Effector CD4-positive, alpha-beta T cell (primary cell): Measurements from ENCODE around the gene CNTNAP2.

Experiments
- DNase-seq: peaks from one replicate; pipeline ENCODE4 v3.0.0-alpha.2; 2020

The CNTNAP2 gene

DNA sequence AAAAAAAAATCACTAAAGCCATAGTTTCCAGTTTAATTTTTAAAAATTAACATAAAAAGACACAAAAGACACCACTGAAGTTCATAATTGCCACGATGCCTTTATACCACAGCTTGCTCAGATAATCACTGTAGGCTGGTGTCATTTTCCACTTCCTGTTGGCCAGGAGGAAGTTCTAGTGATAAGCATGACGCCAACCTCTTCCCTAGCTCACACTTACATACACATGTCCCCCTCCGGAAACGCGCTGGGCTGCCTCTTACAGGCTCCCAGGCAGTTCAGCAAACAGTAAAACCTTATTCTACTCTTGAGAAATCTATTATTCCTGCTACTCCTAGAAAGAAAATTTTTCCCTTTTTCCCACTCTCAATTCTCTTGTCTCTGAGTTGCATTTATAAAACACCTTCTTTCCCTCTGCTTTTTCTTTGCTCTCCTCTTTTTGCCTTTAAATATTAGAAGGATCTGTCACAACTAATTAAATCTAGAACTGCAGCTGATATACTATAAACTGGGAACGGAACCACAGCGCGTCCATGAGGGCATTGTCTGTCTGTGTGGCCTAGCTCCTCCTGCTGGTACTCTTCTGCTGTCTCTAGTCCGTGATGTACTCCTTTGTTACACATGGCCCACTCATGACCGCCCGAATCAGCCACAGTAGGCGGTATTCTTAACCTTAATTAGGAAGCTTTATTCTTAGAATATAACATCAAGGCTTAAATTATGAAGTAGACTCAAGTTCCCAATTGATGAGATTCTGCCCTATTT is 664.9 kb downstream of the CNTNAP2 start:
- DNase-seq = no peak

DNA sequence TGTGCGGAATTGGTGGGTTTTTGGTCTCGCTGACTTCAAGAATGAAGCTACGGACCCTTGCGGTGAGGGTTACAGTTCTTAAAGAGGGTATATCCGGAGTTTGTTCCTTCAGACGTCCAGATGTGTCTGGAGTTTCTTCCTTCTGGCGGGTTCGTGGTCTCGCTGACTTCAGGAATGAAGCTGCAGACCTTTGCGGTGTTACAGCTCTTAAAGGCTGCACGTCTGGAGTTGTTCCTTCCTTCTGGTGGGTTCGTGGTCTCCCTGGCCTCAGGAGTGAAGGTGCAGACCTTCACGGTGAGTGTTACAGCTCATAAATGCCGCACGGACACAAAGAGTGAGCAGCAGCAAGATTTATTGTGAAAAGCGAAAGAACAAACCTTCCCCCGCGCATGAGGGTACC is 670.7 kb downstream of the CNTNAP2 start:
- no peak for DNase-seq

DNA sequence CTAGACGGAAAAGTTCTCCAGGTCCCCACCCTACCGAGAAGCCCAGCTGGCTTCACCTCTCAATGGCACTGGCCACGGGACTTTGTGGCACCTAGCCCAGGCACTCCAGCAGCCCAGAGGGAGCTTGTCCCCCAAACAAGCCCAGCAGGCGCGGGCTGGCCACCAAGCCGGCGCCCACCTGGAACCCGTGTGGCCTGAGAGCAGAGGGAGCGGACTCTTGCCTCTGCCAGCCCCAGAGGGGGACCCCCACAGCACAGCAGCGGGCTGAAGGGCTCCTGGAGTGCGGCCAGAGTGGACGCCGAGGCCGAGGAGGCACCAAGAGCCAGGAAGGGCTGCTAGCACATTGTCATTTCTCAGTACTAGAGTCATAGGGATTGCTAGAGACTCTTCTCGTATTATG is 671.4 kb downstream of the CNTNAP2 start:
- DNase-seq = no peak

DNA sequence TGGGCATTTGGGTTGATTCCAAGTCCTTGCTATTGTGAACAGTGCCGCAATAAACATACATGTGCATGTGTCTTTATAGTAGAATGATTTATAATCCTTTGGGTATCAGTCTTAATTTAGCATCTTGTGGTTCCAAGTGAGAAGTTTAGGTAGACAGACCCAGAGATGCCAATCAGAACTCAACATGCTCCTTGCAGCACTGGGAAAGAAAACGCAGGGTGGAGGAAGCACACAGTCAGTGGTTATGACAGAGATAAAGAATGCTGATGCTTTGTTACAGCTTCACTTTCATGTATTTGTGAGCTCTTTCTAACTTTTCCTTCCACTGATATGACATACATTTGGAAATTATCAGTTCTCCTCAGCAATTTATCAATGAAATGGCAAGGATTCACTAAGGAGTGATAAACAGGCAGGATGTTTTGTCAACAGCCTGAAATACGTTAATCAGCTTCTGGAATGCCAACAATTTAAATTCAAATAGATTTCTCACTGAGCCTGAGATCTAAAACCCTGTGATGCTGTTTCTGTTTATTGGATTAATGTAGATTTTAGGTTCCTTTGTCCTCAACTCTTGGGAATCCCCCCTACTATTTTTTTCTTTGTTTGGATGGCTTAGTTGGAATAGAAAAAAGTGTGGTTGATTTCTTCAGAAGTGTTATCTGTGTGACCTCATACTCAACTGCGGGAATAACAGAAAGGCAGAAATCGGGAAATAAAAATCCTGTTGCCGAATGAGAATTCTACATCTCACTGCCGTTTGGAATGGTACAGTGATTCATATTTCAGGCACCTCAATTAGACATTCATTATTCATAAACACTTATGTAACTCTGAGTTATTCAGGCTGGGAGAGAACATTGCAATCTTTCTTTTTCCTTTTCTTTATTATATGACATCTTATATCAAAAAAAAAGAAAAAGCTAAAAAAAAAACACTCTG is 675.0 kb downstream of the CNTNAP2 start:
- DNase-seq = no peak

DNA sequence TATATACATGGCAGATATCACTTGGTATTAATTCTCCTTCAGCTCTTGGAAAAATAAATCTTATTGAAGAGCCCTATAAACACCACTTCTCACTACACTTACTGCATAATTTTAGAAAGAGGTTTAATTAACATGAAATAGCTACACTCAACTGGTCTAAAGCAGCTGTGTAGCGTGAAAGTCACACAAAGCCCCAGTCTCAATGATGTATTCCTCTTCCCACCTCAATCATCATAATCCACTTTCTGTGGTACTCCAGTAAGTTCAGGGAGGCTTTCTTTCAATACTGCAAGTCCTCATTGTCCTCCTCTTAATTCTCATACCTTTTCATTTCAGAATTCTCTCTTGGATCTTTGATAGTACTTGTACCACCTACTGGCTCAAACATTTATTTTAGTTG is 688.0 kb downstream of the CNTNAP2 start:
- no peak for DNase-seq

DNA sequence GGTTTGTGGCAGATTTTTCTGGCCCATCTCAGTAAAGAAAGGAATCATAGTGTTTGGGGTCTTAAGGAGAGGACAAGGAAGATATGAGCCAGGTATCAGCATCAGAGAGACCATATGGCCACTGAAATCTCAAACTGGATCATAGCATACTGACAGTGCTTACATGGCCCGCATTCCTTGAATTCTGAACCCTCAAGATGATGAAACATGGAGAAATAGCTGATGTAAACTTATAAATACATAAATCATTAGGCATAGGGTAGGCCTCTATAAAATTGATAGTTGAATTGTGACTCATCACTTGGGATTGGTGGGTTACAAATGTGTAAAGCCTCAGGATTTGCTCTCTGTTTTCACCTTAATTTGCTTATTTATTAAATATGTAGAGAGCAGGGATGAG is 688.5 kb downstream of the CNTNAP2 start:
- no peak for DNase-seq

DNA sequence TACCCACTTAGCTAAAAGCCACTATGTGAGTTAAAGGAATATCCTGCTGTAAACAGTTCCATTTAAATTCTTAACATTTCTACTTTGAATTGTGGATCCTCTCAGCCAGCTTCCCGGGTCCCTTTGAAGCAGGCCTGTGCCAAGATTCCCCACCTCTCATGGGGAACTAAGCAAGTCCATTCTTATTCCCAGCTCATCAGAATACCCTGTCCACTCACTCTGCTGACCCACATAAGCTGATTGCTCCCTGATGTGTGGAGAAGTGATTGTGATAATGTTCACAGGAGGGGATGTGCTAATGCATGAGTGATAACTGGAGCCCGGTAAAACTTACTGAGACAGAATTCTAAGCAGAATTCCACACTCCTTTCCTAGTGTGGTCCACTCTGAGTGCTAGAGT is 709.7 kb downstream of the CNTNAP2 start:
- no peak for DNase-seq

DNA sequence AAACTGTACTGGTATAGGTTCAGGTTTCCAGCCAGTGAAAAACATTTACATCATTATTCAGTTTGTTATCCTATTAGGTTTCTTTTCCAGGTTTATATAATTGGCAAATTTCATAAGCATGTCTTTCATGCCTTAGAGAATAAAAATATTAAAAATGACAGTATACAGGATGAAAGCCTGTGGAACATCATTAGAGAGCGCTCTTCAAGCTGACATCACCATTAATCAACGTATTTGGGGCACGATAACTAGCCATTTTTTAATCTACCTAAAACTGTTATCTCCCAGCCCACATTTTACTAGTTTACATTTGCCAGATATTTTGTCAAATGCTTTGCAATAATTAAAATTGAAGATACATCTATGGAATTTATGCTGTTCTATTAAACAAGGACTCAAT is 714.1 kb downstream of the CNTNAP2 start:
- DNase-seq = no peak

DNA sequence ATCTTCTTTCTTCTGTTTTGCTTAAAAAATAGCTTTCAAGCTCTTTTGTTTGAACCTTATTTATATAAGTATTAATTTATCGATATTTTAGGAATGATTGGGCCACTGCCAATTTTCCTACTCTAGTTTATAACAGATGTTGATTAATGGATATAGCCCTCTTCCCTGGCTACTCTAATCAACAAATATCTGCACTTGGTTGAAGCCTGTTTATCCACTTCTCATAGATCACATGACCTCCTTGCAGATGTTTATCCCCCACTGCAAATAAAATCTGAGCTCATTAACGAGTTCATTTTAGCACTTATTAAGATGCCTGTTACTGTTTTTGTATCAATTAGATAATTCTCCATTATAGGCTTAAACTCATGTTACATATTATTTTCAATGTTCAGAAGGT is 715.3 kb downstream of the CNTNAP2 start:
- DNase-seq = no peak

DNA sequence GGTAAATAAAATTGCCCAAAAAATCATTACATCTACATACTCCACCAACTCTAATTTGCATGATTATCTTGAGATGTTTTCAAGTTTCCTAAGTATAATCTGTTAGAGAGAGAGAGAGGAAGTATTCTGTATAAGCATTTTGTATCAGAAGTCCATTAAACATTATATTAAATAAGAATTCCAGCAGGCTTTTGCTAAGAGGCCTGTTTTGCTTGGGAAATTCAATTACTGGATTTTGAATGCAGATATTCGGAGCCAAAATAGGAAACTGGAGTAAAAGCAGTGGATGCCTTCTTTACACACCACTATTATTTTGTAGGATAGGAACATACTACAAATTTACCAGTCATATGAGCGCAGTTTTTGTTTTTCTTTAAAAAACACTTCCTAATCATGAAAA is 727.8 kb downstream of the CNTNAP2 start:
- no peak for DNase-seq

DNA sequence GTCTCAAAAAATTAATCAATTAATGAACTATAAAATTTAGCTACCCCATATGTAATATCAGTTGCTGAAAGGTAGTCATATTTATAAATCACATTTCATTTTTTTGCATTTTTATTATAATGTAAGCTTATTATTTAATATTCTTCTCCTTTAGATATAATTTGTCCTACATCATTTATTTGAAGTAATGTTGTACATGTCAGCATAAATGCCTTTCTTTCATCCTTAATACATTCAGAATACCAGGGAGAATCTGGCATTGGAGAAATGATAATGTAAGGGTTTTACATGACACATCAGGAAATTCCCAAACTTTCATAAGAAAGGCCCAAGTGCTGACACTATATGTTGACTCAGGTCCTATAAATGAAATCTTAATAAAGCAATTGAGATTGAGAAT is 742.1 kb downstream of the CNTNAP2 start:
- no peak for DNase-seq

DNA sequence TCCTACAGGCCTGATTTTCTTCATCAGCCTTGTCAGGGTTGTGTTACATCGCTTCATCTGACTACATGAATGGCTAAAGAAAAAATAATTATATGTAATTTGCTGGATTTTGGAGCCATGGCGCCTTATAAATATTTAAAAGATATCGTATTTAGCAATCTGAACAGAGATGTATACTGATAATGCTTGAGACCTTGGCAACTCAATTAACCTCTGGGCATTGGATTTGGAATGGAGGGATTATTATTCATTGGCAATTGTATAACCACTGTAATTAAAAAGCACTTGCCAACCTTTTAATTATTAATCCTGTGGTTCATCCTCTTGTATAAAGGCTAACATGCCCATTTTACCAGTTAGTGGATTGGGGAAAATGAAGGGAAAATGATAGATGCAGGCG is 745.1 kb downstream of the CNTNAP2 start:
- no peak for DNase-seq

DNA sequence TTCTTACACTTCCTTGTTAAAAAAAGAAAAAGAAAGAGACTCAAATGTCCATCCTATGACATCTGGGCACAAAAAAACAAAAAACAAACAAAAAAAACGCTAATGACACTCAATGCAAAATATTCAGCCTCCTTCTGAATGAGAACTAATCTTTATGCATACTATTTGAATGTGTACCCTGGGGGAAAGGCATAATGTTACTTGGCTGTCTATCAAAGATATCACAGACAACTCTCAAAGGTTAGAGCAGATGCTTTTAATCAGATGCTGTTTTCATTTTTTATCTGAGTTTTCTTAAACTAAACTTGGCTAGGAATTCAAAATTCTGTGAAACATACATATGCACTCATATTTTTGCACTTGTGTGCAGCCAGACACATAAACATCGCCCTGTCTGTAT is 745.8 kb downstream of the CNTNAP2 start:
- DNase-seq = no peak

DNA sequence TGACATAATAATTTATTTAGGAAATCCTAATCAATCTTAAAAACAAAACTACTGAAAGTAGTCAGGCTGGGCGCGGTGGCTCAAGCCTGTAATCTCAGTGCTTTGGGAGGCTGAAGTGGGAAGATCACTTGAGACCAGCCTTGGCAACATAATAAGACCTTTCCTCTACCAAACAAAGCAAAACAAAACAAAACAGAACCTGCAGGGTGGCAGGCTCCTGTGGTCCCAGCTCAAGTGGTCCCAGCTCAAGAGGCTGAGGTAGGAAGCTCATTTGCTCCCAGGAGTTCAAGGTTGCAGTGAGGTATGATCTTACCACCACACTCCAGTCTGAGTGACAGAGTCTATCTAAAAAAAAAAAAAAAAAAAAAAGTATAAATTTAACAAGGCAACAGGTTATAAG is 748.0 kb downstream of the CNTNAP2 start:
- no peak for DNase-seq

DNA sequence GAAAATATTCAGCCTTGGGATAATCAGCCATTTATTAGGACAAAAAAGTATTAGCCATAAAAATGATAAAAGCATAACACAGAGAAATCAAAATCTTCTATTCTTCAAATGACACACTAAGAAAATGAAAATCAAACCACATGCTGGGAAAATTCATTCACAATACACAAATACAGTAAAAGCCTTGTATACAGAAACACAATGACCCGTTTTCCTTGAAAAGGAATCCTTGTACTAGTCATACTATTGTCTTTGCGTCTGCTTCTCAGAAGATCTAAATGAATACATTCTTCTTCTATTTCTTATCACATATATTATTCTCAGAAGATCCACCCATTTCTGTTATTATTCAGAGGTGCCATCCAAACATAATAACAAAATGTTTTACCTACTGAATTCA is 749.1 kb downstream of the CNTNAP2 start:
- DNase-seq = no peak

DNA sequence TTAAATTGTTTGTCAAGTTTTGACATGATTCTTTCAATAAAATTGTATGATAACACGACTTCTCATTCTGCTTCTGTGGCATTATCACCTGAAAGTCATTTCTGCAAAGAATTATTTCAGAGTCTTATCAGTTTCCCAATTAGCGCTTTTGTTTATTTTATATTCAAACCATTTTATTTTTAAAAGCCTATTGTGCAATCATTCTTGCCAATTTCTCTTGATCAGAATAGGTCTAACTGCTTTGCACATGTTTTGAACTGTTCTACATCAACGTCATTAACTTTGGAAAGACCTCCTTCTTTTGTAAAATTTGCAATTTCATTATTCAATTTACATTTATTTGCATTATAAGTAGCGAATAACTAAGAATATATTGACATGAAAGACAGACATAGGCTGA is 758.1 kb downstream of the CNTNAP2 start:
- no peak for DNase-seq

DNA sequence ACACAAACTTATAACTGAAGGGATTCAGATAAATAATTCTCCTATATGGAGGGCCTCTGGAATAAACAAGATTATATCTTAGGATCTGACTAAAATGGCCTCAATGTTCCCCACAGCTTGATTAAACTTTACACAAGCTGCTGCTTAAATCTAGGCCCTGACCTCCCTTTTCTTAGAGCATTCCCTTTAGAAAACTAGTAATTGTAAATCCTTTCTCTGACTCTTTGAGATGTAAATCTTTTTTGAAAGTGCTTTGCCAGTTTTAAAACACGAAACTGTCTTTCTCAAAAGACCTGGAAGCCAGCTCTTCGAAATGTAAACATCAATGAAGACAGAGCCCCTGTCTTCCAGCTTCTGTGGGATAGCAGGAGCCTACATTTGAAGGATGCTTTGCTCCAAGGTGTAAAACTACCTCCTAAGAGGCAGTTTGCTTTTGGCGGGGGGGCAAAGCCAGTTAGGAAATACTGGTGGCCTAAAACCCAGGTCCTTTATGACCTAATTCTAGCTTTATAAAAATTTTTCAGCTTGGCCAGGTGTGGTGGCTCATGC is 758.7 kb downstream of the CNTNAP2 start:
- no peak for DNase-seq

DNA sequence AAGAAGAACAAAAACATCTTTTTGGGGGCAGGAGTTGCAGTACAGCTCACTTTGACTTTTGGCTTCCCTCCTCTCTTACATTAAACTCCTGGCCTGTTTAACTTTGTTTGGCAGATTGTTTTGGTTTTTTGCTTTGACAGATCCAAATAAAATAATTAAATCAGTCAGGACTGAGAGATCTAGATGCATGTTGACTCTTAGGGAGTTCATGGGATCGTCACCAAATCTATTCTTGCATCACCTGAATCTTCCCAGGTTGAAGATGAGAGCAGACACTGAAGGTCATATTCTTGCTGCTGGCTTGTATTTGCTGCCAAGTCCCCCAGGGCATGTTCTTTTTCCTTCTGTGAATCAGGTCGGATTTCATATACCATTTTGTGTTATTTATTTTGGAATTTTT is 759.4 kb downstream of the CNTNAP2 start:
- DNase-seq = no peak

DNA sequence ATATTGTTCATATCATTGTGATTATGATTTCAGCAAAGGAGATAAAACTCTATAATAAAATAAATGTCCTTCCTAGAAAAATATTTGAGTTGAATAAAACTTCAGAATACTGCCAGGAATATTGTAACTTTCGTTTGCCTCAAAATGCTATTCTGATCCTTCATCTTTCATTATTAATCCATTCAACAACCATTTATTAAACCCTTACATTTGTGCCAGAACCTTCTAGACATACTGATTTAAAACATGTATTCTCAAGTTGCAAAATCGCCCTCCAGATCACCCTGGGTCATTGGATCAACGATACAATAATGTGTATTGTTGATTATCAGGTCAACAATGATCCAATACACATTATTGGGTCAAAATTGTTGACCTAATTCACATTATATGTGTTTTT is 759.8 kb downstream of the CNTNAP2 start:
- no peak for DNase-seq

DNA sequence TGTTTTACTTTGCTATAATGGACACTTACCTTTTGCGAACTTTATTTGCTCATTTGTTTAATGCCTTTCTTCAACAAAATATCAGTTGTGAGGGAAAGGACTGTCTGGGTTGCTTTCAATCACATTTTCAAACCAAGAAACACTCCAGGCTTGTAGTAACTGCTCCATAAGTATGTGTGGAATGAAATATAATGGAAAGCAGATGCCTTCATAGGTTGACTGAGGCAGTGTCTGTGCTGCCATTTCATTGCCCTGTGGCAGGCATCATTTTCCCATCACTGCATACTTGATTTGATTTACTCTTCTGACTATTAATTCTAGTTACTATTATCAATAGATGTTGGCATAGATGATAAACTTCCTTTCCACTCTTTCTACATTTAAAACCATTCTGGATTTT is 762.3 kb downstream of the CNTNAP2 start:
- DNase-seq = no peak

DNA sequence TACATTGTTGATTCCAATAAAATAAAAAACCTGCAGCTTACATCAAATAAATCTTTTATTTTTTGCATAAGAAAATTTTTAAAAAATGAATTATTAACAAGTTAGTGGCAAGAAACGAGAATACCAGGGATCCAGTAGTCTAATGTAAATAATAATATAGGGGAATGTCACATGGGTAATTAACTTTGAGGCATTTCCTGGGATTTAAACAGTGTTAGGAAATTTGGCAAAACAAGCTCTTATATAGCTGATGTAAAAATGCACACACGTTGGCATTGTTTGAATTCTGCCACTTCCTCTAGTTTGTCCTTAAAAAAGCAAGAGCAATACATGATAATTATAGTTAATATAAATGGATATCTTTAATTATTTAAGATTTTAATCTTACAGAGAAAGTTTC is 768.6 kb downstream of the CNTNAP2 start:
- no peak for DNase-seq

DNA sequence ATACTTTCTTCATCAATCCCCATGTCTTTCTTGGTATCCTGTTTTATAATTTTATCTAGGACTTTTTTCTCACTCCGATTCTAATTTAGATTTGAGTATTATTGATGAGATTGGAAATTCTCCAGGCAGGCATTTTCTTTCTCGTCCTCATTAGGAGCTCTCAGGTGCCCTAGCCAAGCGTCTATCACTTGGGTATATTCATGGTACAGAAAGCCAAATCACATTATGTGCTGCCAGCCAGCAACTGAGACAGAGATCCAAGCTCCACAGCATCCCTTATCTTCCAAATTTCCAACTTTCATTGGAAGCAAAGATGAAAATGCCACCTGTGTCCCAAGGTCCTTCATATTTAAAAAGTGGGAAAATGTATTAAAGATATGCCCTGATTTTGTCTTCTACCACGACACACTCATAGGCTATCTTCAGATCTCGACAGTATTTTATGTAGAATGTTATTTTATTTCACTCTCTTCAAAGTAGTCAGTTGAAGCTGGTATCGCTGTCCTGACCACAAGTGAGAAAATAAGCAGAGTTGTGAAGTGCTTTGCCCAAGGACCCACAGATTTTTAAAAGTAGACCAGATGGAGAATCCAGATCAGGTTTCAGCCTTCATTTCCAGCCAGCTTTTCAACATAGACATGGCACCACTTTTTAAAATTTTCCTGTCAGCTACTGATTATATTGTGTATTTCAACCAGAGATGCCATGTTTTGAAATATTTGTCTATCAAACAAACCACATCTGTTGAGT is 773.4 kb downstream of the CNTNAP2 start:
- DNase-seq = no peak

DNA sequence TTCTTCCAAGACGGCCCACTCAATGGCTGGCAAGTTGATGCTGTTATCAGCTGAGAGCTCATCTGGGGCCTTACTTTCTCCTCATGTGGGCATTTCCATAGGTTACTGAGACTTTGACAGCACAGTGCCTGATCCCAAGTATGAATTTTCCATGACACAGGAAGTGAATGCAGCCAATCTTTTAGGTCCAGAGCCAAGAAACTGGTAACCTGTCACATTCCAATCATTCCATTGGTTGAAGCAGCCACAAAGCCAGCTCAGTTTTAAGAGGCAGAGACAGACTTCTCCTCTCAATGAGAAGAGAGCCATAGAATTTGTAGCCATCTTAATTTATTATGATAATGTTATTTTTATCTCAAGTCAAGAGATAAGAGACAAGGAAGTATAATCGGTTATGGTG is 775.5 kb downstream of the CNTNAP2 start:
- DNase-seq = no peak
